ENCODE data around the gene PAFAH1B1. TPM values are rescaled to one million over a fixed set of nuclear protein-coding genes. Genes with fewer than 3 reads are reported as not detected.
A peak's percentile ranks its signal among the peaks of the same experiment; 100 is the strongest.

Gene PAFAH1B1
- total RNA-seq, 5 donors from 2014 or later (not counting 1 experiment from before 2014, with no cell fraction given) = 113 to 133 (median 122) TPM

DNA sequence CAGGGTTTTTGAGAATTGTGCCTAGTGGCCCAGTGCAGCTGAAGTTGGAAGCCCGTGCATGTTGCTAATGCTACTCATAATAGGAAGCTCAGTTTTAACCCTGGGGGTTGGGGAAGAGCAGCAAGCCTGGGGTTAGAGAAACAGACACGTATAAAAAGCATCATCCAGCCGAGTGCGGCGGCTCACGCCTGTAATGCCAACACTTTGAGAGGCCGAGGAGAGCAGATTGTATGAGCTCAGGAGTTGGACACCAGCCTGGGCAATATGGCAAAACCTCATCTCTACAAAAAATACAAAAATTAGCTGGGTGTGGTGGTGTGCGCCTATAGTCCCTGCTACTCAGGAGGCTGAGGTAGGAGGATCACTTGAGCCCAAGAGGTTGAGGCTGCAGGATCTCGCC lies 120.4 kb downstream of the PAFAH1B1 start:
- no peaks in the 10 kb centered on the region for H3K36me3 Mint-ChIP-seq
- no peaks in the 10 kb centered on the region for H3K27me3 Mint-ChIP-seq
- CTCF ChIA-PET = interaction anchor here in 1 of 2 donors (0.6 kb wide), 1 partner anchor 1010 kb away, joined by 4 read pairs; no protein-coding TSS in a partner anchor
- H3K4me1 ChIP-seq (ENCODE audit: control insufficient read depth in 1 of 2, extremely low read depth in 1 of 2, insufficient read depth in 2 of 2, low read length in 2 of 2) = peaks cover 10 to 33% of the 10 kb centered on the region in 2 experiments
- H3K27ac ChIP-seq (ENCODE audit: low read length) = no peak overlapping the region
- 96% methylated on average over 6 of the region's 9 CpGs for WGBS (ENCODE audit: insufficient coverage)
- no peaks in the 10 kb centered on the region for H3K9me3 ChIP-seq
- H3K4me3 ChIP-seq (ENCODE audit: control insufficient read depth in 1 of 2, extremely low read depth in 1 of 2, low read length in 1 of 2) = no peak overlapping the region
- DNase-seq (no peak), ATAC-seq (replicated peaks in 1 of 4) (no peak)
- peaks cover 27 to 30% (median 29%) of the 10 kb centered on the region in 3 donors for H3K4me1 Mint-ChIP-seq
- H3K27me3 ChIP-seq (replicated peaks in 1 of 2; ENCODE audit: control insufficient read depth in 2 of 2, extremely low read depth in 1 of 2, insufficient read depth in 2 of 2, low read length in 1 of 2) = peaks cover 0 to 2% of the 10 kb centered on the region in 2 experiments
- H3K36me3 ChIP-seq (ENCODE audit: control insufficient read depth in 2 of 2, extremely low read depth in 1 of 2, insufficient read depth in 1 of 2, low read length in 1 of 2) = no peaks in the 10 kb centered on the region
- H3K4me3 Mint-ChIP-seq = no peak overlapping the region
- no peaks in the 10 kb centered on the region for H3K9me3 Mint-ChIP-seq
- POLR2A ChIA-PET = no interaction called here
- H3K27ac Mint-ChIP-seq = no peak overlapping the region

DNA sequence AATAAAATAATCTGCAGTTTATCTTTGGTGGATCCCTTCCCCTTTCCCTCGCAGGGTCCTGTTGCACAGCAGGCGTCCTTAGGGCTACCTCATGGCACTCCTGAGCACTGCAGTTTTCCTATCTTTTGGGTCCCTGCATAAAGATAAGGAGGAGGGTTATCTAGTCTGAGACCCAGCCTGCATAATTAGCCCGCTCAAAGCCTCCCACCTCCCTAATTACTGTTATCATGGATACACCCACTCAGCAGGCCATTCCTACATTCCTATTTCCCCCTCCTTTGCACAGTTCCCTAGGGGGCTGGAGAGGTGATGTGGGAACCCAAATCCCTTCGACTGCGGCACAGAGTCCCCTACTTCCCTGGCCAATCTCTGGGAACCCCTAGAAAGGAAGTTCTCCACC lies 123.2 kb downstream of the PAFAH1B1 start:
- no peak overlapping the region for H3K4me3 Mint-ChIP-seq
- H3K27me3 Mint-ChIP-seq = peaks cover 0 to under 1% of the 10 kb centered on the region in 2 donors
- no peak overlapping the region for H3K27ac Mint-ChIP-seq
- peaks cover 0 to 9% of the 10 kb centered on the region in 2 experiments for H3K27me3 ChIP-seq (replicated peaks in 1 of 2; ENCODE audit: control insufficient read depth in 2 of 2, extremely low read depth in 1 of 2, insufficient read depth in 2 of 2, low read length in 1 of 2)
- no peaks in the 10 kb centered on the region for H3K9me3 ChIP-seq
- WGBS (ENCODE audit: insufficient coverage) = 80% methylated on average over 1 of the region's 5 CpGs
- peaks cover 0 to 11% of the 10 kb centered on the region in 2 experiments for H3K4me1 ChIP-seq (ENCODE audit: control insufficient read depth in 1 of 2, extremely low read depth in 1 of 2, insufficient read depth in 2 of 2, low read length in 2 of 2)
- H3K36me3 ChIP-seq (ENCODE audit: control insufficient read depth in 2 of 2, extremely low read depth in 1 of 2, insufficient read depth in 1 of 2, low read length in 1 of 2) = no peaks in the 10 kb centered on the region
- ChIA-PET CTCF (no interaction called here), POLR2A (interaction anchor here in 1 of 2 donors (0.7 kb wide), 1 partner anchor 186 kb away, joined by 6 read pairs; no protein-coding TSS in a partner anchor)
- H3K9me3 Mint-ChIP-seq = no peaks in the 10 kb centered on the region
- DNase-seq (no peak), ATAC-seq (replicated peaks in 1 of 4) (no peak)
- no peak overlapping the region for H3K27ac ChIP-seq (ENCODE audit: low read length)
- H3K36me3 Mint-ChIP-seq = no peaks in the 10 kb centered on the region
- H3K4me3 ChIP-seq (ENCODE audit: control insufficient read depth in 1 of 2, extremely low read depth in 1 of 2, low read length in 1 of 2) = no peak overlapping the region
- peaks cover 9 to 10% (median 9%) of the 10 kb centered on the region in 3 donors for H3K4me1 Mint-ChIP-seq

DNA sequence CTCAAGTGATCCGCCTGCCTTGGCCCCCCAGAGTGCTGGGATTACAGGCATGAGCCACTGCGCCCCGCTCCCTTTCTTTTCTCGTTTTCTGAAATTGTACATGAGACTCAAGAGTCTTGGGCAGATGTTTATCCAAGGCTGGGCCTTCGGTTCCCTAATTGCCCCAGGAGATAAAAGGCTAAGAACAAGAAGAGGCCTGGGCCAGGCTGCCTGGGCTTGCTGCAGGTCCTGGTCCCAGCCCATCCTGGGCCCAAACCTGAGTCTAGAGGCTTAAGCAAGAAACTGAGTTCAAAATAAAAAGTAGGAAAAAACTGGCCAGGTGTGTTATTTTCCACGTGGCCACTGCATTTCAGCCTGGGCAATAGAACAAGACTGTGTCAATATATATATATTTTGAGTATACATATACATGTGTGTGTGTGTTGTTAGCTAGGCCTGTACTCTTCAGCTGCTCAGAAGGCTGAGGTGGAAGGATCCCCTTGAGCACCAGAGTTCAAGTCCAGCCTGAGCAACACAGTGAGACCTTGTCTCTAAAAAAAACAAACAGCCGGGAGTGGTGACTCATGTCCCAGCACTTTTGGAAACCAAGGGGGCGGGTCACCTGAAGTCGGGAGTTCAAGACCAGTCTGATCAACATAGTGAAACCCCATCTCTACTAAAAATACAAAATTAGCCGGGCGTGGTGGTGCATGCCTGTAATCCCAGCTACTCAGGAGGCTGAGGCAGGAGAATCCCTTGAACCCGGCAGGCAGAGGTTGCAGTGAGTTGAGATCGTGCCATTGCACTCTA lies 124.9 kb downstream of the PAFAH1B1 start:
- ChIA-PET POLR2A (interaction anchor here in 1 of 2 donors (0.6 kb wide), 1 partner anchor 266 kb away, joined by 3 read pairs; no protein-coding TSS in a partner anchor), CTCF (no interaction called here)
- H3K27ac ChIP-seq (ENCODE audit: low read length) = no peak overlapping the region
- Mint-ChIP-seq H3K27me3 (peaks cover 0 to 11% of the 10 kb centered on the region in 2 donors), H3K9me3 (no peaks in the 10 kb centered on the region), H3K36me3 (no peaks in the 10 kb centered on the region), H3K4me1 (no peaks in the 10 kb centered on the region), H3K4me3 (no peak overlapping the region), H3K27ac (no peak overlapping the region)
- no peak overlapping the region for H3K4me3 ChIP-seq (ENCODE audit: control insufficient read depth in 1 of 2, extremely low read depth in 1 of 2, low read length in 1 of 2)
- no peaks in the 10 kb centered on the region for H3K36me3 ChIP-seq (ENCODE audit: control insufficient read depth in 2 of 2, extremely low read depth in 1 of 2, insufficient read depth in 1 of 2, low read length in 1 of 2)
- H3K4me1 ChIP-seq (ENCODE audit: control insufficient read depth in 1 of 2, extremely low read depth in 1 of 2, insufficient read depth in 2 of 2, low read length in 2 of 2) = no peaks in the 10 kb centered on the region
- WGBS (ENCODE audit: insufficient coverage) = 73% methylated on average over 8 of the region's 13 CpGs
- ATAC-seq (replicated peaks in 1 of 4) (no peak), DNase-seq (no peak)
- peaks cover 0 to 20% of the 10 kb centered on the region in 2 experiments for H3K27me3 ChIP-seq (replicated peaks in 1 of 2; ENCODE audit: control insufficient read depth in 2 of 2, extremely low read depth in 1 of 2, insufficient read depth in 2 of 2, low read length in 1 of 2)
- H3K9me3 ChIP-seq = no peaks in the 10 kb centered on the region

DNA sequence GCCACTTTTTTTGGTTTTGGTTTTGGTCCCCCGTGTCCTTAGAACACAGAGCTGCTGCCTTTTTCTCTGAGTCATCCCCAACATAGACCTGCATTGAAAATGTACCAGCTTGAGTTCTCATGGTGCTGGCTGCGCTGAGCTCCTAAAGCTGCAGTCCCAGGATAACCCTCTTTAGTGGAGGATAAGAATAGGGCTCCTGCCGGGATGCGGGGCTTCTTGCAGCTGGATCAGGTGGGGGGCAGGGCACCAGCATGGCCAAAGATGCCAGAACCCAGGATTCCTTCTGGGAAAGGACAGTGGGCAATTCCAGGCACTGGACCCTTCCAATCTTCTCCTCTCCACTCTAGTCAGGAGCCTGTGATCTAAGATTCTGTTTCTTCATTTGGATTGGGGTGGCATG lies 126.4 kb downstream of the PAFAH1B1 start:
- CTCF ChIA-PET = no interaction called here
- H3K36me3 ChIP-seq (ENCODE audit: control insufficient read depth in 2 of 2, extremely low read depth in 1 of 2, insufficient read depth in 1 of 2, low read length in 1 of 2) = no peaks in the 10 kb centered on the region
- Mint-ChIP-seq H3K4me3 (no peak overlapping the region), H3K9me3 (no peaks in the 10 kb centered on the region), H3K27me3 (peaks cover 0 to 17% of the 10 kb centered on the region in 2 donors), H3K4me1 (peaks cover 0 to 2% (median 0%) of the 10 kb centered on the region in 3 donors), H3K27ac (no peak overlapping the region), H3K36me3 (no peaks in the 10 kb centered on the region)
- H3K9me3 ChIP-seq = no peaks in the 10 kb centered on the region
- DNase-seq = no peak
- POLR2A ChIA-PET = no interaction called here
- H3K27me3 ChIP-seq (replicated peaks in 1 of 2; ENCODE audit: control insufficient read depth in 2 of 2, extremely low read depth in 1 of 2, insufficient read depth in 2 of 2, low read length in 1 of 2) = peaks cover 0 to 29% of the 10 kb centered on the region in 2 experiments
- H3K27ac ChIP-seq (ENCODE audit: low read length) = no peak overlapping the region
- no peak overlapping the region for H3K4me3 ChIP-seq (ENCODE audit: control insufficient read depth in 1 of 2, extremely low read depth in 1 of 2, low read length in 1 of 2)
- ATAC-seq (replicated peaks in 1 of 4) = no peak
- H3K4me1 ChIP-seq (ENCODE audit: control insufficient read depth in 1 of 2, extremely low read depth in 1 of 2, insufficient read depth in 2 of 2, low read length in 2 of 2) = peaks cover 0 to 5% of the 10 kb centered on the region in 2 experiments
- WGBS (ENCODE audit: insufficient coverage) = no CpG with 5 or more reads among the region's 4 CpGs

DNA sequence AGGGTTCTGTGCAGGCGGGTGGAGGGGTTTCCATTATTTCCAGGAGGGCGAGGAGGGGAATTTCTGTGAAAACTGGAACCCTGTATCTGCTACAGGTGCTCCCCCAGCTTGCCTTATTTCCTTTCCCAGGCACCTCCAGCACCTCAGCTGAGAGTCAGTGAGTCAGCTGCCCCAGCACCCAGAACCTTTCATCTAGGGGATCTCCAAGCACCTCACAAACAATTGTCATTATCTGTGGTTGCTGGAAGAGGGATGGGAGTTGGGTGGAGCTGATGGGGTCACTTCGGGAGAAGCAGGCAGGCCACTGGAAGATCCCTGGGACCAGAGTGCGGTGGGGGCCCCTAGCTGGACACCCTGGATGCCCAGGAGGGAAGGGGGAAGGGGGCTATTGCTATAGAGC lies 128.1 kb downstream of the PAFAH1B1 start:
- WGBS (ENCODE audit: insufficient coverage) = 80% methylated on average over 1 of the region's 4 CpGs
- no peak overlapping the region for H3K4me3 Mint-ChIP-seq

DNA sequence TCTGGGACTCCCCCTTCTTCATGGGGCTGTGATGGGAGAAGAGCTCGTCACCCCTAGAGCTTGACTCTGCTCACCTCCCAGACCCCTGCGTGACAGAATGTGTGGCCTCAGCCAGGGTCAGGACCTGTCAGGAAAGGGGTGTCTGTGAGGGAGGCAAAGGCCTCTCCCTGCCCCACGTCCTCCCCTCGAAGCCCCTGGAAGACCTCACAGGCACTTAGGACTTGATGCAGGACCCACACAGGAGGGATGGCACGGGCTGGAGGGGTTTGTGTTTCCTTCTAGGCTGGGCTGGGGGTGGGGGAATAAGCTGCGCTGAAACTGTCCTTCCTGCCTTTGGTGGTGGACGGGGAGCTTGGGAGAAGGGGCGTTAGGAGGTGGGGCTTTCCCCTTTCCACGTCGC lies 129.2 kb downstream of the PAFAH1B1 start:
- DNase-seq (no peak), ATAC-seq (replicated peaks in 1 of 4) (no peak)
- H3K36me3 ChIP-seq (ENCODE audit: control insufficient read depth in 2 of 2, extremely low read depth in 1 of 2, insufficient read depth in 1 of 2, low read length in 1 of 2) = no peaks in the 10 kb centered on the region
- 76% methylated on average over 6 of the region's 10 CpGs for WGBS (ENCODE audit: insufficient coverage)
- Mint-ChIP-seq H3K27ac (no peak overlapping the region), H3K9me3 (no peaks in the 10 kb centered on the region), H3K4me1 (peaks cover 5 to 6% (median 5%) of the 10 kb centered on the region in 3 donors), H3K4me3 (peak overlapping the region in 1 of 3 donors; percentile 59), H3K27me3 (peaks cover 12 to 31% of the 10 kb centered on the region in 2 donors), H3K36me3 (no peaks in the 10 kb centered on the region)
- ChIA-PET CTCF (no interaction called here), POLR2A (no interaction called here)
- peaks cover 0 to 52% of the 10 kb centered on the region in 2 experiments for H3K27me3 ChIP-seq (replicated peaks in 1 of 2; ENCODE audit: control insufficient read depth in 2 of 2, extremely low read depth in 1 of 2, insufficient read depth in 2 of 2, low read length in 1 of 2)
- peaks cover 0 to 11% of the 10 kb centered on the region in 2 experiments for H3K4me1 ChIP-seq (ENCODE audit: control insufficient read depth in 1 of 2, extremely low read depth in 1 of 2, insufficient read depth in 2 of 2, low read length in 2 of 2)
- H3K27ac ChIP-seq (ENCODE audit: low read length) = no peak overlapping the region
- H3K9me3 ChIP-seq = no peaks in the 10 kb centered on the region
- no peak overlapping the region for H3K4me3 ChIP-seq (ENCODE audit: control insufficient read depth in 1 of 2, extremely low read depth in 1 of 2, low read length in 1 of 2)

More for the DNA sequence above, 128.1 kb downstream of the PAFAH1B1 start:
- Mint-ChIP-seq H3K4me1 (peaks cover 5 to 6% (median 5%) of the 10 kb centered on the region in 3 donors), H3K27ac (no peak overlapping the region), H3K36me3 (no peaks in the 10 kb centered on the region), H3K9me3 (no peaks in the 10 kb centered on the region), H3K27me3 (peaks cover 6 to 22% of the 10 kb centered on the region in 2 donors)
- H3K27ac ChIP-seq (ENCODE audit: low read length) = no peak overlapping the region
- H3K36me3 ChIP-seq (ENCODE audit: control insufficient read depth in 2 of 2, extremely low read depth in 1 of 2, insufficient read depth in 1 of 2, low read length in 1 of 2) = no peaks in the 10 kb centered on the region
- ChIA-PET POLR2A (no interaction called here), CTCF (no interaction called here)
- H3K9me3 ChIP-seq = no peaks in the 10 kb centered on the region
- no peak overlapping the region for H3K4me3 ChIP-seq (ENCODE audit: control insufficient read depth in 1 of 2, extremely low read depth in 1 of 2, low read length in 1 of 2)
- ATAC-seq (replicated peaks in 1 of 4) = no peak
- H3K4me1 ChIP-seq (ENCODE audit: control insufficient read depth in 1 of 2, extremely low read depth in 1 of 2, insufficient read depth in 2 of 2, low read length in 2 of 2) = peaks cover 0 to 11% of the 10 kb centered on the region in 2 experiments
- no peak for DNase-seq
- peaks cover 0 to 43% of the 10 kb centered on the region in 2 experiments for H3K27me3 ChIP-seq (replicated peaks in 1 of 2; ENCODE audit: control insufficient read depth in 2 of 2, extremely low read depth in 1 of 2, insufficient read depth in 2 of 2, low read length in 1 of 2)

All from T-cell (primary cell).